OCI-LY7 (cell line): ENCODE data around the gene MTMR1.

Experiments
- EZH2phosphoT487 ChIP-seq: fragments of 200-600 bp; sonication (generic); IDR thresholded peaks from 2 replicates; pipeline ENCODE4 v1.6.1; 2018; ENCODE audit warnings: low read depth, borderline replicate concordance, mild to moderate bottlenecking, mixed run types, antibody characterized with exemption, low read length, moderate library complexity, mixed read lengths
- TF ChIP-seq, protein P1 (sequence below): fragments of 200-600 bp; sonication (generic); conservative IDR thresholded peaks from 2 replicates; pipeline ENCODE4 v1.5.1; 2014; ENCODE audit warnings: mild to moderate bottlenecking, antibody characterized with exemption, low read length, moderate library complexity, mixed read lengths

DNA sequence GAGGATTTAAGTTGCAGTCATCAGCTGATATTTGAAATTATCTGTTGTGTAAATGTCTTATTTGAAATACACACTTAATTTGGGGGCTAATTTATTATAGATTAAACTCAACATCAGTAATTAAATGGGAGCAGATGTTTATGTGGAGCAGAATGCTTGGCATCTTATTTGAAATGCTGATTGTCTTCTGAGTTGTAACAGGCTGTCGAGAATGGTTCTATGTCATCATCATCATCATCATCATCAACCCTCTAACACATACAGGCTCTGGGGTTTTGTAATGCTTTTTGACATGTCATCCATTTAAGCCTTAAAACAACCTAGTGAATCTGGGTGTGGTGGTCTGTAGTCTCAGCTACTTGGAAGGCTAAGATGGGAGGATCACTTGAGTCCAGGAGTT is 8.2 kb downstream of the MTMR1 start:
- TF ChIP-seq, protein P1, sequence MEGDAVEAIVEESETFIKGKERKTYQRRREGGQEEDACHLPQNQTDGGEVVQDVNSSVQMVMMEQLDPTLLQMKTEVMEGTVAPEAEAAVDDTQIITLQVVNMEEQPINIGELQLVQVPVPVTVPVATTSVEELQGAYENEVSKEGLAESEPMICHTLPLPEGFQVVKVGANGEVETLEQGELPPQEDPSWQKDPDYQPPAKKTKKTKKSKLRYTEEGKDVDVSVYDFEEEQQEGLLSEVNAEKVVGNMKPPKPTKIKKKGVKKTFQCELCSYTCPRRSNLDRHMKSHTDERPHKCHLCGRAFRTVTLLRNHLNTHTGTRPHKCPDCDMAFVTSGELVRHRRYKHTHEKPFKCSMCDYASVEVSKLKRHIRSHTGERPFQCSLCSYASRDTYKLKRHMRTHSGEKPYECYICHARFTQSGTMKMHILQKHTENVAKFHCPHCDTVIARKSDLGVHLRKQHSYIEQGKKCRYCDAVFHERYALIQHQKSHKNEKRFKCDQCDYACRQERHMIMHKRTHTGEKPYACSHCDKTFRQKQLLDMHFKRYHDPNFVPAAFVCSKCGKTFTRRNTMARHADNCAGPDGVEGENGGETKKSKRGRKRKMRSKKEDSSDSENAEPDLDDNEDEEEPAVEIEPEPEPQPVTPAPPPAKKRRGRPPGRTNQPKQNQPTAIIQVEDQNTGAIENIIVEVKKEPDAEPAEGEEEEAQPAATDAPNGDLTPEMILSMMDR: no peak
- no peak for TF ChIP-seq EZH2phosphoT487
